ENCODE measurements around the gene ZGPAT.

The ZGPAT gene

DNA sequence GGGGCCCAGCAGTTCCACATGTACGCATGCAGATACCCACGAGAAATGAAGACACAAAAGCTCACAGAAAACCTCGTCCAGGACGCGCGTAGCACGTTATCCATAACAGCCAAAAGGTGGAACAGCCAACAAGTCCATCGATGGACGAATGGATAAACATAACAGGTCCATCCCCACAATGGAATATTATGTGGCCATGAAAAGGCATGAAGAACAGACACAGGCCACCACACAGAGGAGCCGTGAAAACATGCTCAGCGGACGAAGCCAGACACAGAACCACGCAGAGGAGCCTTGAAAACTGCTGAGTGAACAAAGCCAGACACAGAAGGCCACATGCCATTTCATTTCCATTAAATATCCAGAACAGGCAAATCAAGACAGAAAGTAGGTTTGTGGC, 69.8 kb downstream of the ZGPAT start:
- in situ Hi-C loops (cut with MboI; ENCODE audit: low sequenced_read_pairs) = no loop called here

DNA sequence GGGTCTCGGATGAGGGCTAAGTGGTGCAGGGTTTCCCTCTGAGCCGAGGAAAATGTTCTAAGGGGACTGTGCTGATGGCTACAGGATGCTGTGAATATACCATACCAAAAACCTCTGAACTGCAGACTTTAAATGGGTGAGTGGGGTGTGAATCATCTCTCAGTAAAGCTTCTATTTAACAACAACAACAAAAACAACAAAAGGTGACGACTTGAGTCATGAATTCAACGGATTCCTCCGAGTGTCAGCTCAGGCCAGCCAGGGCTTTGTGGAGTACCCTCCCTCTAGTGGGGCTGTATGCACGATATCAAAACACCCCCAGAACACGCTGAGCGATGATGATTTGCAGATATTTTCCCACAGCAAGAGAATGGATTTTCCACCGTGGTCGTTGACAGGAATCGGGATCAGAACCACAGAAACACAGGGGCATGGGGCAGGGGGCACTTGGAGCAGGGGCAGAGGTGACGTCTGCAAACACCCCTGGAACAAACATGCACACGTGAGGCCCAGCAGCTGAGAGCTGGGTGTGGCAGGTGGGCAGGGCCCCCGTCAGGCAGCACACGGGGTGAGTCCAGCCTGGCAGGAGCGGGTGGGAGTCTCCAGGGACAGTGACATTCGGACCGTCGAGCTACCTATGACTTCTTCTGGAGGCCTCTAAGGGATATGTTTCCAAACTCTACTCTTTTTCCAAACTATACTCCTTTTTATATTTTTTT, 70.4 kb downstream of the ZGPAT start:
- in situ Hi-C loops (cut with MboI; ENCODE audit: low sequenced_read_pairs) = no loop called here

DNA sequence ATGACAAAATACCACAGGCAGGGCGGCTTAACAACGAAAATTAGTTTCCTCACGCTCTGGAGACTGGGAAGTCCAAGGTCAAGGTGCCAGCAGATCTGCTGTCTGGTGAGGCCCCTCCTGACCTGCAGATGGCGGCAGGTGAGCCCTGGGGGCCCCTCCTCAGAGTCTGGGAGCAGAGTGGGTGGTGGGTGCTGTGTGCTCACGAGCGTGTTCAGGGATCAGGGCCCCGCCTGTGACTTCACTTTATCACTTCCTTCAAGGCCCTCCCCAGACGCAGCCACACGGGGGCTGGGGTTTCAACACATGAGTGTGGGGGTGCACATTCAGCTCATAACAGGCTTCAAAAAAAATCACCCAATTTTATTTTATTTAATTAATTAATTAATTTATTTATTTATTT, 71.0 kb downstream of the ZGPAT start:
- in situ Hi-C loops (cut with MboI; ENCODE audit: low sequenced_read_pairs) = no loop called here

DNA sequence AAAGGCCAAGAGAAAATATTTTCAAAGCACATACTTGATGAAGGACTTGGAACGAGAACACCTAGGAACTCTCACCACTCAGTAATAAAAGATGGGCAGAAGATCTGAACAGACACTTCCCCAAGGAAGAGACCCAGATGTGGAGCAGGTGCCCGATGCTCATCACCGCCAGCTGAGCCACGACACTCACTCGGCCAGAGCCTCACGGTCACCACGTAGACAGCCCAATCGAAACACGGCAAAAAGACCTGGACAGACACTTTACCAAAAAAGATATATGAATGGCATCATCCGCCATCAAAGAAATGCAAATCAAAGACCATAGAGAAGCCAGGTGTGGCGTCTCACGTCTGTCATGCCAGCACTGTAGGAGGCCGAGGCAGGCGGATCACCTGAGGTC, 73.3 kb downstream of the ZGPAT start:
- in situ Hi-C loops (cut with MboI; ENCODE audit: low sequenced_read_pairs) = loop anchor here (10.0 kb wide), 1 partner anchor 84 kb away; the partner anchor contains the start of genes ABHD16B and TPD52L2

DNA sequence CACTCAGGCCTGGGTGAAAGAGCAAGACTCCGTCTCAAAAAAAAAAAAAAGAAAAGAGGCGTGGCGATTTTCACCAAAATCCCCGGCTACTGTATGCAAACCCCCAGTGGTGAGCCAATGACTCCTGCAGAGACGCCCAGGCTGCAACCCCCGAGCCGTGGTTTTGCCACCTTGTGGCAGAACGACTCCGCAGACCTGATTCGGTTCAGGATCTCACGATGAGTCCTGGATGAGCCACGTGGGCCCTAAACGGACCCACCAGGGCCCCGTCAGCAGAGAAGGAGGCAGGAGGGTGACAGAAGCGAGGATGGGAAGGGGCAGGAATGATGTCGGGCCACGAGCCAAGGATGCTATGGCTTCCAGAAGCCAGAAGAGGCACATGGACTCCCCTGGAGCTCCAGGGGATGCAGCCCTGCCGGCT, 74.2 kb downstream of the ZGPAT start:
- in situ Hi-C loops (cut with MboI; ENCODE audit: low sequenced_read_pairs) = loop anchor here (10.0 kb wide), 1 partner anchor 83 kb away; the partner anchor contains the start of genes ABHD16B and TPD52L2

DNA sequence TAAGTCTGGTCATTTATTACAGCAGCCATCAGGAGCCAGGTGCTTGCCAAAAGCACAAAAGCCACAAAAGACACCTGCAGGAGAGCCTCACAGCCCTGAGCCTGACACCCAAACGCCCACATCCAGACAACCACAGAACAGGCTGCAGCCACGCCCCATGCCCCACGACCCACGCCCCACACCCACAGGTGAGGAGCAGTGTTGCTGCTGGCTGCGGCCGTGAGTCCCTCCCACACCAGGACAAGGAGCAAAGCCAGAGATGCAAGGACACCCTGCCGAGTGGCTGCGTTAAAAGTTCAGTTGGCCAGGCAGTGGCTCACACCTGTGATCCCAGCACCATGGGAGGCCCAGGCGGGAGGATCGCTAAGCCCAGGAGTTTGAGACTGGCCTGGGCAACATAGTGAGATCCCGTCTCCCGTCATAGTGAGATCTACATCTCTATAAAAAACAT, 74.7 kb downstream of the ZGPAT start:
- in situ Hi-C loops (cut with MboI; ENCODE audit: low sequenced_read_pairs) = loop anchor here (10.0 kb wide), 1 partner anchor 82 kb away; the partner anchor contains the start of genes ABHD16B and TPD52L2

DNA sequence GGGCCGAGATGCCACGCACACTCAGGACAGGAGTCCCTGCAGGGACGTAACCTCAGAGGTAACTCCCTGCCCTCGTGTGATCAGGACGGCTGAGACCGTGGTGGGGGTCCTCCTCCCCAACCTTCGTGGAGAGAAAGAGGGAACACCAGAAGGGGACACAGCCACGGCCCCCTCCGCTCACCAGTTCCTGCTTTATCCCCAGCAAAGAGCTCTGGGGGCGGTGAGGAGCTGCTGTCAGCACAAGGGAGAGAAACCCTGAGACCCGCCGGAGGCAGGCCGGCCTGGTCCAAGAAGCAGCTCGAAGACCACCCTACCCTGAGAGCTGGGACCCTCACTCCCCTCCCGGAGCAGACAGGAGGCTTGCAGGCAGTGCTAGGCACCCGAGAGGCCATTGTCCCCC, 76.1 kb downstream of the ZGPAT start:
- in situ Hi-C loops (cut with MboI; ENCODE audit: low sequenced_read_pairs) = loop anchor here (10.0 kb wide), 1 partner anchor 81 kb away; the partner anchor contains the start of genes ABHD16B and TPD52L2

DNA sequence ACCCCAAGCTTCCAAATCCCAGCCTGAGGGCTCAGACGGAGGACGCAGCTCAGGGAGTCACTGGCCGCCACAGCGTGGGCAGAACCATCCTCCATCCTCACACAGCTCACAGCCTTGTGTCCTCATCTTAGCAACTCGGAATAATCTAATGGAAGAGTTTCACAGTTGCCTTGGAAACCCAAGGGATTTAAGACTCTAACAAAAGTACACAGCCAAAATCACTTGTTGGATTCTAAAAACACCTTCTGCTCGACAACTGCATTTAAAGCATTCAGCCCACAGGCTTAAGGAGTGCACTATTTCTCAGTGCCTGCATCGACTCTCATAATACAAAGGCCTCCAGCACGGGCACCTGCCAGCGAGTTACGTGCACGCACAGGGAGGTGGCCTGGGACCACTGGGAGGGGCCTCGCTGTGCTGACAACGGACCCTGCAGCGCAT, 77.9 kb downstream of the ZGPAT start:
- in situ Hi-C loops (cut with MboI; ENCODE audit: low sequenced_read_pairs) = loop anchor here (10.0 kb wide), 1 partner anchor 79 kb away; the partner anchor contains the start of genes ABHD16B and TPD52L2
